Dermis microvascular lymphatic vessel endothelial cell (primary cell): ENCODE data around the gene CACNA1D. TPM values are rescaled to one million over a fixed set of nuclear protein-coding genes. Genes with fewer than 3 reads are reported as not detected.
A peak's percentile ranks its signal among the peaks of the same experiment; 100 is the strongest.

Source experiments
- DNase-seq, 2 donors: peaks; one replicate each; pipeline versions ENCODE4 v3.0.0 to v3.0.0-alpha.2; 2010; ENCODE audit warnings: low read depth in 2 of 2
- total RNA-seq: library from RNA; depleted of rRNA; stranded (reverse); fragments of >200 nt; gene quantifications from 2 replicates; pipeline ENCODE4 v1.2.1, GENCODE V29; 2014

The CACNA1D gene
- total RNA-seq, 1 donor from 2014 or later: not detected

DNA sequence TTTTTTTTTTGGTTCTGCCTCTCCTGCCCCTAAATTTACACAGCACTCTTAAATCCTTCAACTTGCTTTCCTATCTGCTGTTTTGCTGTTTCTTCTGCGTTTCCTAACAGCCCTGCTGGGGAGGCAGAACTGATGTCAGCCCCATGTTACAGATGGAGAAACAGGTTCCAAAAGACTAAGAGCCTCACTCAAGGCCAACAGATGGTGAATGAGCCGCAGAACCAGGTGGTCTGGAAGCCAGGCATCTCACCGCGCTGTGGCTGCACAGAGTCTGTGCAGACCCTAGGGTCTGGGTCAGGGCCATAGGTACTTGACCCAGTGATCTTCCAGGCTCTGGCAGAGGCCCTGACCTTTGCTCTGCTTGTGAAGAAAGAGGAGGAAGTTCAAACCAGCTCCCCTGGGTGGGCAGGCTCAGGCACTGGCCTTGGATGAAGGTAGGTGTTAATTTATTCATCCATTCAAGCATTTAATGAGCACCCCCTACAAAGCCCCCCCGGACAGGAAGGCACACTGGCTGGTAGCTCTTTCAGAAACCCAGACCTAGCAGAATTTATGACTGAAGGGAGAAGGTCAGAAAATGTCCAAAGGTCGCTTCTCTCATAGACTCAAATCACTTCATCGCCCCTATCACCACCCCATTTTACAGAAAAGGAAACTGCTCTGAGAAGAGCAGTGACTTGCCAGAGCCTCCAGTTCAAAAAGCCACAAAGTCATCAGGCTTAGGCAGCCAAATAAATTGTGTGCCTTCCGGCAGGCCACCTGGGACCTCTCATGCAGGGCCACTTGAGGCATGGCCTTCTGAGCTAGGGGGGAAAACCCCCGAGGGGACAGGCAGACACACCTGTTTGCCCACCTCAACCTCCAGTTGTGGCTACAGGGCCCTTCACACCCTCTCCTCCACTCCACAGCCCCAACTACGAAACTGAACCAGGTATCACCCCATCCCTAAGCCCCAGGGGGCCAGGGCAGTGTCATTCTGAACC is 349.1 kb downstream of the CACNA1D start:
- no peak for DNase-seq

DNA sequence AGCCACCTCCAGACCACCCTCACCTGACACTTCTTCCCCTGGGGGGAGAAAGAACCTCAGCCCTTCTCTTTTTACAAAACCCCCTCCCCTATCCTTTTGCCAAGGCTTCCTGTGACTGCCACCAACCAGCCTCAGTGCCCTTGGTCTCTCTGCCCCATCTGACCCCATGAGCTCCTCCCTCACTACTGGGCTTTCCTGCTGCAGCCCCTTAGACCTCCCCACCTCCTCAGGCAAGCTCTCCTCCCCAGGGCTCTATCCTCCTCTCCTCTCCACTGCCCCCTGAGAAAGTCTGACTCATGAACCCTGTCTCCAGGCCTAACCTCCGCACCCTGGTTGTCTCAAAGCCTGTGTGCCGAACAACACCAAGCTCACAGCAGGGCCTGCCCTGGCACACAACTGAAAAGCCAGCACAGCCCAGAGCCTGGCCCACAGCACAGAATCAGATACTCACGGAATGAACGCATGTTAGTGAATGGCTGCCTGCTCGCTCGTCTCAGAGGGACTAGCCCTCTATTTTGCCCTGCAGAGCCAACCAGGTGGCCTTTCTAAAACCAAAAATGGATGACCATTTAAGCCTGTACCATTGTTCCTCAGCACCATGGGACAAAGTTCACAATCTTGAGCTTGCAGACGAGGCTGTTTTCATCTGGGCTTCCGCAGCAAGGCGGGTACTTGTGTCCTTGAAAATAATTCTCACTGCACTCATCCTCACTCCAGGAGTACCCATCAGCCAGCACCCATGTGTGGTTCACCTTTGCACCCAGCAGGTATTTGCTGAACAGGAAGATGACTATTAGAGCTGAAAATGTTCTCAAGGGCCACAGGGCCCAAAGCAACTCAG is 350.1 kb downstream of the CACNA1D start:
- no peak for DNase-seq

DNA sequence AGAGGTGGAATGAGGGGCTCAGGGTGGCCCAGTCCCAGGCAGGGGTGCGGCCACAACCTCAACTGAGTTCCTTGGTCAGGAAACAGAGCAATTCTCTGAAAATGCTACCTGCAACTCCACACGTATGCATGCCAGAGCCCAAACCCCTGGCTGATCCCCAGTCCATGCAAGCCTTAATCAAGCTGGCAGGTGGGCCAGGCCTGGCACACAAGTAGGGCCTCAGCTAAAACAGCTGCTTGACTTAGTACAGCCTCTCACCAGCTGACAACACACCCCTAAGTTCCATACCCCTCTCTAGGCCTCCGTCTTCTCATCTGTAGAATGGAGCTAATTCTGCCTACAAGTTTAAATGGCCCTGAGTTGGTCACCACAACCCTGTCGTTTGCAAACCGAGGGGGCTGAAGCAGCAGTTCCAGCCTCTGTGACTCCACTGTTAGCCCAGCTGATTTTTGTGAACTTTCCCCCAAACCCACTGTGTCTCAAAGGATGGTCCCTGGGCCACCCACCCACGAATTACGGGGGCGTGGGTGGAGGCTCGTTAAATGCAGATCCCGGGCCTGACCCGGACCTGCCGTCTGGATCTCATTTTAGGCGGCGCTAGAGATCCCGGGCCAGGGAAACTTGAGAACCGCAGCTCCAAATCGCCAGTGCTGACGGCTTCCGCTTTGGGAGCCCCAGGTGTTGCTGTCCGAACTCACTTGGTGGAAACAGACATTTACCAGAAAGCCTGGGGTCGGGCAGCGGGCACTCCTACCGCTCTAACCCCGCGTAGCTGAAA is 350.9 kb downstream of the CACNA1D start:
- peak in 1 of 2 donors; percentile 29 for DNase-seq

DNA sequence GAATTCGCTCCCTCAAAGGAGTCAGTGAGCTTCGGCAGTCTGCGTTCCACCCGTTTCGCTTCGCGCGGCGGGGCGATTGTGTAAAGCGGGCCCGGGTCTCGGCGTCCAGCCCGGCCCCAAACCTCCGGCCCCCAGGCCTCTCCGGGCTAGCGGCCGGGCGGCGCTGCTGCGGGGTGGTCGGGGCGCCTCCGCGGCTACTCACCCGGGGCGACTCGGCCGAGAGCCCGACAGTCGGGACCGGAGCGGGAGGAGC is 351.4 kb downstream of the CACNA1D start:
- DNase-seq: no peak

DNA sequence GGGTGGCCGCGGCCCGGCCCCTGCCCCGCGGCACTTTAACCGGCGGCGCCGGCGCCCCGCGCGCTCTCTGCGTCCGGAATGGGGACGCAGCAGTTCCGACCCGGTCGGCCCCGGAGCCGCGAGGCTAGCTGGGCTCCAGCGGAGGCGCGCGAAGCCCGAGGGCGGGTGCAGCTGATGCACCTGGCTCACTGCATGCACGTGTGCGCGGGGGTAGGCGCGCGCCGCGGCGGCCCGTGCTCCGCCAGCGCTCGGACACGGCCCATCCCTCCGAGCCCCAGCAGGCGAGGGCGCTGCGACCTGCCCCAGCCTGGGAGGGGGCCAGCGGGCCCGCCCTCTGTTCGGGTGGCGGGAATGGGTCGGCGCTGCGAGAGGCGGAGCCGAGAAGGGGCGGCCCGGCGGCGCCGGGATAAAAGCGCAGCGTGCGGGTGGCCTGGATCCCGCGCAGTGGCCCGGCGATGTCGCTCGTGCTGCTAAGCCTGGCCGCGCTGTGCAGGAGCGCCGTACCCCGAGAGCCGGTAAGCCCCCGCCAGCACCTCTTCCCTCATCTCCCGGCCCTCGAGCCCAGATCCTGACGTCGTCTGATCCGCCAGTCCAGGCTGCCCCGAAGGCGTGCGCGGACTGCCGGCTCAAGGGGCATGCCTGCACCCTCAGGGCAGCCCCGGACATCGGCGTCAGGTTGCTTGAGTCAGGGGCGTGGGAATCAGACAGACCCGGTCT is 351.9 kb downstream of the CACNA1D start, which contains the start of the genes CHDH and IL17RB:
Gene CHDH, minus strand, starts transcription at position 286 of the 717 bp plus-strand sequence. CDS start 22,411 bp downstream, outside the sequence.
Gene IL17RB, plus strand, starts transcription at position 435 of the 717 bp plus-strand sequence. Its CDS starts 21 bp downstream, at position 456.
- peak in 1 of 2 donors; percentile 22 for DNase-seq

DNA sequence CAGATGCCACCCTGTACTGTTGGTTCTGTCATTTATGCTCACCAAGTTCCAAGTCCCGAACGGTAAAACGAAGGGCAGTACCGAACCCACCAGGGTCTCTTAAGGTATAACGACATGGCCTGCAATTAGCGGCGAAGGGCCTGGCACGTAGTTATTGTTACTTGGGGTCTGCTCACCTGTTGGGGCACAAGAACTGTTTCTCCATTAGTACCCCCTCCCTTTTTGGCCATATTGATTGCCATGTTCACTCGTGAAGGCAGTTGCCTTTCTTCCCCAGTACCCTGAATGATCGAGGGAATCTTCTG is 352.4 kb downstream of the CACNA1D start:
- DNase-seq: no peak

DNA sequence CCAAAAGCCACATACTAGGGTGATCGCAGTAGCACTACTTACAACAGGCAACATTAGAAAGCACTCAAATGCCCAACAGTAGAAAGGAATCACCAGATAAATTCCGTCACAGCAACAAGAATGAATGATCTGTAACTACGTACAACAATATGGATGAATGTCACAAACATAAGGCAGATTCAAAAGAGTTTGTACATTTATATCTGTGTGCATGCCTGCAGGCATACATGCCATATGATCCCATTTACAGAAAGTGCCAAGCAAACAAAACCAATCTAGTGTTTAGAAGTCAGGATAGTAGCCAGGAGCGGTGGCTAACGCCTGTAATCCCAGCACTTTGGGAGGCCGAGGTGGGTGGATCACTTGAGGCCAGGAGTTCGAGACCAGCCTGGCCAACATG is 355.5 kb downstream of the CACNA1D start:
- no peak for DNase-seq

DNA sequence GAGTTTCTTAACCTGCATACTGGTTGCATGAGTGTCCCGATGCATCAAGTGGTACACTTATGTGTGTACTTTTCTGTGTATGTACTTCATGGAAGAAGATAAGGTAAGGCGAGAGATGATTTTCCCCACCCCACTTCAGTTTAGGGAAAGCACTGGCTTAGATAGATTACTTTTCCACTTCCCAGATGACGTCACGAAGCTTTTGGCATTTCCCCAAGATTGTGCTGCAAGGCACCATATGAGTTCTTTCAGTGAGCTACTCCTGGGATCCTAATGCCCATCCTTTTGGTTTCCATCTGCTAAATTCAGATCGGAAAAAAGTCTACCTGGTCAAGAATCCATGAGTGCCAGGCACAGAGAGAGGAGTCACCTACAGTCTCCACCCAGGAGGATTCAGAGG is 356.5 kb downstream of the CACNA1D start:
- DNase-seq: peak; percentile 13 to 24

DNA sequence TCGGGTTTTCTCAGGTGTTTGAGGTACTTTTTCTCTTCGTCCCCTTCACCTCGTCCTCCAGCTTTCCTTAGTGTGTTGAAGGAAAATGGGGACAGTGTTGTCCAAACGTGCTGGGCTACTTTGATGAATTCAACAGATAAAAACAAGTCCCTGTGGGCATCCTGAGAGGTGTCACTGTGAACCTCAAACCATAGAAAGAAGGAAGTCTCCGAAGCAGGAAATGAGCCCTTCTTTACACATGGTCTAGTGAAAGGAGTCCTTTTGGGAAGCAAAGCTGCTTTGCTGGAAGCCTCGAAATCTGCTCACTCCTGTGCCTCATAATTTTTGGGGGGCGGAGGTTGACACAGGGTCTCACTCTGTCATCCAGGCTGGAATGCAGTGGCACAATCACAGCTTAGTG is 362.6 kb downstream of the CACNA1D start:
- no peak for DNase-seq

DNA sequence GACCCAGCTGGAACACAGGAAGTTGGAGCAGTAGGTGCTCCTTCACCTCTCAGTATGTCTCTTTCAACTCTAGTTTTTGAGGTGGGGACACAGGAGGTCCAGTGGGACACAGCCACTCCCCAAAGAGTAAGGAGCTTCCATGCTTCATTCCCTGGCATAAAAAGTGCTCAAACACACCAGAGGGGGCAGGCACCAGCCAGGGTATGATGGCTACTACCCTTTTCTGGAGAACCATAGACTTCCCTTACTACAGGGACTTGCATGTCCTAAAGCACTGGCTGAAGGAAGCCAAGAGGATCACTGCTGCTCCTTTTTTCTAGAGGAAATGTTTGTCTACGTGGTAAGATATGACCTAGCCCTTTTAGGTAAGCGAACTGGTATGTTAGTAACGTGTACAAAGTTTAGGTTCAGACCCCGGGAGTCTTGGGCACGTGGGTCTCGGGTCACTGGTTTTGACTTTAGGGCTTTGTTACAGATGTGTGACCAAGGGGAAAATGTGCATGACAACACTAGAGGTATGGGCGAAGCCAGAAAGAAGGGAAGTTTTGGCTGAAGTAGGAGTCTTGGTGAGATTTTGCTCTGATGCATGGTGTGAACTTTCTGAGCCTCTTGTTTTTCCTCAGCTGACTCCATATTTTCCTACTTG is 363.8 kb downstream of the CACNA1D start:
- no peak for DNase-seq

DNA sequence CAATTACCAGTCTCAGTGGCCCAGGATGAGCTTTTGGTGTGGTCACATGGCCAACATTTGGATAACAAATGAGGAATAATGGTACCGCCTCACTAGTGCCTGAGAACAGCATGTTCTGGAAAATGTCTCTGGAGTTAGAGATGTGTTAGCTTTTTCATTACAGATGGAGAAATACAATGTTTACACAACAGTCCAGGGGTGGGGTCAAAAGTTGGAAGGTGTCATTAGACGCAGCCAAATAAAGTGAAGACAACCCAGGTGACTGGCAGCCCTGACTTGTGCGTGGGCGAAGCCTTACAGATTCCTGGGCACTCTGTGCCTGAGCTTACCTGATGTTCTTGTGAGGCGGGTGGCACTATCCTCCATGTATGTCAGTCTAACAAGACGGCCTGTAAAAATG is 364.8 kb downstream of the CACNA1D start:
- no peak for DNase-seq

DNA sequence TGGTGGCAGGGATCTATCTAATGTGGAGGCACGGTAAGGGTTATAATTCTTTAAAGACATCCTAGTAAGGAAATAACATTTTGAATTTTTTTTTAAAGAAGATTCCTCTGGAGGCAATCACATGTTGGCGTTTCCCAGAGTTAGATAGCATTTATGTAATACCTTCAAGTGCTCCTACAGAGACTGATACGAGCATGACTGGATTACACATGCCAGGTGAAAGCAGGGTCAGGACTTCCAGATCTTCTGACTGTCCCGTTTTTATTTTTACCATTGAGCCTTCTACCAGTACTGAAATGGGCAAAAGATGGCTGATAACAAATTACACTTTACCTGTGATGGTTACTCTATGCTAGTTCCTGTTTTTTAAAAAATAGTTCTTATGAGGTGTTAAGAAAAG is 365.8 kb downstream of the CACNA1D start:
- no peak for DNase-seq

DNA sequence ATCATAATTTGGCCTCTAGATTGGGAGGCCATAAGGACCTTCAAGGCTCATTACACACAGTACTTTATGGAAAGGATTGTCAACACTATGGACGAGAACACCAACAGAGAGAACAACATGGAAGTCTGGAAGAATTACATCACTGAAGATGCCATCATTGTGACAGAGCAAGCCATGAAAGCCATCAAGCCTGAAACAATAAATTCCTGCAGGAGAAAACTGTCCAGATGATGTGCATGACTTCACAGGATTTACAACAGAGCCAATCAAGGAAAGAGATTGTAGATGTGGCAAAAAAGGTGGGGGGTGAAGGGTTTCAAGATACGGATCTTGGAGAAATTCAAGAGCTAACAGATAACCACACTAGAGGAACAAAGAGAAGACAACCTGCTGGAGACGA is 367.8 kb downstream of the CACNA1D start:
- DNase-seq: no peak

DNA sequence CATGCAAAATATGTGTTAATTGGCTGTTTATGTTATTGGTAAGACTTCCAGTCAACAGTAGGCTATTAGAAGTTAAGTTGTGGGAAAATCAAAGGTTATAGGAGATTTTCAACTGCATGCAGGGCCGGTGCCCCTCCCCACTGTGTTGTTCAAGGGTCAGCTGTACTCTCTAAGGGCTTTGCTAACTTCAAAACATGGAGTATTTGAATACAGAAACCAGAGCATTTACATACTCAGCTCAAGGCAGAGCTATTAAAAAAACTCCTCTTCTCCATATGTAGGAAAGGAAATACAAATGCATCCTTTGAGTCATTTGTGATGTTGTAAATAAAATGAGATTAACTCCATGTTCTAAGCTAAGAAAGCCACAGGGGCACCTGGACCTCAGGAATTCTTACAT is 368.7 kb downstream of the CACNA1D start:
- DNase-seq: no peak

Other genes with a start within 250 kb of the CACNA1D start
- 238 and 315 TPM in 2 replicates for gene TKT, start 238.6 kb upstream of the CACNA1D start, total RNA-seq
- gene DCP1A, start 147.1 kb upstream of the CACNA1D start, total RNA-seq: 8.9 and 12.3 TPM in 2 replicates